ENCODE data around the gene FBXL14. TPM values are rescaled to one million over a fixed set of nuclear protein-coding genes. Genes with fewer than 3 reads are reported as not detected.

Gene FBXL14
- total and polyA plus RNA-seq, 9 of the 15 experiments (the other 6 are each of a cell fraction or from before 2014, with no cell fraction given), result 0.13 to 9.8 (median 3.3) TPM

- TF ChIP-seq CCAR2 (IDR thresholded peaks at IDR 0.05; ENCODE audit: low read depth, low read length) (no peak), FOXK1 (CRISPR knock-in tag; IDR thresholded peaks at IDR 0.05; ENCODE audit: borderline replicate concordance) (no peak), TFAP4 (CRISPR knock-in tag; IDR thresholded peaks at IDR 0.05; ENCODE audit: borderline replicate concordance) (peak; percentile 86), PCBP2 (IDR thresholded peaks at IDR 0.05; ENCODE audit: low read depth, low read length, poor library complexity, severe bottlenecking) (no peak), ZBTB49 (CRISPR knock-in tag; IDR thresholded peaks at IDR 0.05; ENCODE audit: borderline replicate concordance) (no peak), TBL1XR1 (IDR thresholded peaks at IDR 0.05; ENCODE audit: low read length in 2 of 2) (no peak), TCF3 (CRISPR knock-in tag; IDR thresholded peaks at IDR 0.05) (peak; percentile 80), CBFA2T2 (conservative IDR thresholded peaks at IDR 0.05) (peak; percentile 61), NUFIP1 (IDR thresholded peaks at IDR 0.05; ENCODE audit: partially characterized antibody) (no peak), RFX1 (IDR thresholded peaks at IDR 0.05) (peak; percentile 12; the same call in 1 of the 2 replicates)
Measured at GRCh38 chr12:1614360-1614759, 20.0 kb upstream of the FBXL14 start (continued).
